ENCODE results near the gene SPATC1L. TPM values are rescaled to one million over a fixed set of nuclear protein-coding genes. Genes with fewer than 3 reads are reported as not detected.
"Not testable (repeated sequence)": the region's sequence is repeated elsewhere in the genome, so short reads cannot be mapped to it uniquely, and the experiment has no call there.

SPATC1L gene
- total RNA-seq, 3 donors from 2014 or later: 6.8 to 17.5 (median 10.6) TPM

DNA sequence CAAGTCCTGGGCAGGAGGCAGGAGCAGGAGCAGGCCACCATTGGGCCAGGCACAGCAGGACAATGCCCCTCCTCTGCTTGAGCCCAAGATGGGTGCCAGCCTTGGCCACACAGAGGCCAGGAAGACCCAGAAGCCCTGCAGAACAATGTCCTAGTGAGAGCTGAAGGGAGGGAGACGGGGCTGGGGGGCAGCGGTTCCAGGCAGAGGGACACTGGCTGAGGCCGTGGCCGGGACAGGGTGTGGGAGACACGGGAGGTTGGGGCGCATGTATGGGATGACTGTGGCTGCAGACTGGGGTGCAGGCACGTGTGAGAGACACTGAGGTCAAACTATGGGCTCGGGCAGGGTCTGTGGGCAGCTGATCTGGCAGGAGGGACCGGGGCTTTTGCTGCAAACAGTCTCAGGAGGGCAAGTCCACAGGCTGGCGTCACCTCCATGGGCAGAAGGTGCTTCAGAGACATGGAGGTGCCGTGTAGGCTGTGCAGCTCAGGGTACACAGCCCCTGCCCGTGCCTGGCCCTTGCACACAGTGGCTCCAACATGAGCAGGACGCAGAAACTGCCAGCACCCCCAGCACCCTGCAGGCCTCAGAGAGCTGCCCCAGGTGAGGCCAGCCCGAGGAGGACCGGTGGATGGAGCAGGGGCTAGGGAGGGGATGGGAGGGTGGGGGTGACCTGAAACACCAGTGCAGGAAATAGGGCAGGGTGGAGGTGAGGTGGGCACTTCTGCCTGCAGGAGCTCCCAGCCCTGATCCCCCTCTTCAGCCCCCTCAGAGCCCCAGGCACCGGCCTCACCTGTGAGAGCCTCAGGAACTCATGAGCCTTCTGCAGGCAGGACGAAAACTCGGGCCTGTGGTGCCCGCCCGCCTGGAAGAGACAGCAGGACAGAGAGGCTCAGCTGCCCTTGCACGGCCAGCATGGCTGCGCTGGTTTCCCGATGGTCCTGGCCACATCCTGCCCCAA is 24.8 kb upstream of the SPATC1L start:
- DNase-seq: no peak
- H3K9me3 Mint-ChIP-seq: no peaks in the 10 kb centered on the region
- ATAC-seq: no peak
- H3K4me3 Mint-ChIP-seq: no peak overlapping the region
- H3K36me3 Mint-ChIP-seq (ENCODE audit: insufficient read depth): peaks cover 11% of the 10 kb centered on the region
- no peaks in the 10 kb centered on the region for H3K27me3 Mint-ChIP-seq (ENCODE audit: low read depth)
- H3K4me1 Mint-ChIP-seq (ENCODE audit: low read depth): no peaks in the 10 kb centered on the region

DNA sequence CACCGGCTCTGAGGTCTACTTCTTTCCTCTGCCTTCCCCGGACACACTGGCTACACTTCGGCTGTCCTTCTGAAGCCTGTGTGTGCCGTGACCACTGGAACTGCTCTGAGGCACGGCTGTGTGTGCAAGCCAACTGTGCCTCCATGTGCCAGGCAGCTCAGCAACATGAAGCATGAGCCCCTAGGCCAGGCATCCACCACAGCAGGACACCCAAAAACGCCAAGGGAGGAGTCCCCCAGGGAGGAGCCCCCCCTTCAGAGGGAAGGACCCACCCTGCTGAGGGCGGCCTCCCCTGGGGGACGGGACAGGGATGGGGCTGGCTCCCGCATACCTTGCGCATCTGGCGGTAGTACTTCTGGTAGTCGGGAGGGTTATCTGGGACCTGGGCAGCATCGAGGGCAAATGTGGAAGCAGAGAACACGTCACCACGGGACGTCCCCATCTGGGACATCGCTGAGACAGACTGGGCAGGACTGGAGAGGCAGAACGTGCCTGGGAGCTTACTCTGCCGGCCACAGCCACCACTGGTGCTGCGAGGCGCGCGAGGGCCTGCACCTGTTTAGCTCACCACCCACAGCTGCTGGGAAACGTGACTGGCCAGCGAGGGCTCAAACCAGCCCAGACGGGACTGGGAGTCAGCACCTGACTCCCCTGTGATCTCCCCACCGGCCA is 23.8 kb upstream of the SPATC1L start:
- Mint-ChIP-seq H3K36me3 (ENCODE audit: insufficient read depth) (peaks cover 9% of the 10 kb centered on the region), H3K9me3 (no peaks in the 10 kb centered on the region), H3K4me1 (ENCODE audit: low read depth) (no peaks in the 10 kb centered on the region), H3K4me3 (no peak overlapping the region), H3K27me3 (ENCODE audit: low read depth) (no peaks in the 10 kb centered on the region)
- ATAC-seq (no peak), DNase-seq (no peak)

DNA sequence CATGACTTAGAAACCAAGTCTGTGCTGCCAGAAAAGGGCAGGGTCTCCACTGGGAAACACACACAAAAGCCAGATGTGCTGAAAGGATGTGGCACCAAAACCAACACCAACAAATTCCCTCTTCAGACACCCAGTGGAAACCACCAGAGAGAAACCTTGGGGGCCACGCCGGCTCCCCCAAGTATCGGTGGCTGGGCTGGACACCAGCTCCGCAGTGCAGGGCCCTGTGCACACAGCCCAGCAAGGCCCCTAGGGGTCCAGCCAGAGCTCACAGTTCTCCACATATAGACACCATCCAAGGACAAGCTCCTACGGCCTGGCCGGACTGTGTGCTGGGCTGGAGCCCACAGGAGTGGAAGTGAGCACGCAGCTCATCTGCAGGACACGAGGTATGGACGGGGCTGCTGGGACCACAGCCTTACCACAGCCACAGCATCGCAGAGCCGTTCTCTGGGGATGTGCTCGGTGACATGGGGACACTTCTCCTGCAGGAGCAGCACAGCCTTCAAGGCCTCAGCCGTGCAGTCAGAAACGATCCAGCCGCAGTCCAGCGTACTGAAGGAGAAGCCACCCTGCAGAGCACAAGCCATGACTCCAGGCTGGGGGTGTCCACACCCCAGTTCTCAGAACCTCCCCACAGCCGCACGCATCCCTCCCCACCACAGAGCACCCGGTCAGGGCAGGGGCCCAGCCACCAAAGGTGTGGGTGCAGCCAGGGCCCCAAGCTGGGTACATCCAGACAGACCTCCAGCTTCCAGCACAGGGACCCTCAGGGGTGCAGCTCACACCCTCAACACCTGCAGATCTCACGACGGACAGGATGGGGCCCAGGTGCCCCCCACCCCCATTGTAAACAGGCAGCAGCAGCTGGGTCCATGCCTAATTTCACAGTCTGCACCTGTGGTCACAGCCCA is 23.0 kb upstream of the SPATC1L start:
- no peaks in the 10 kb centered on the region for H3K9me3 Mint-ChIP-seq
- DNase-seq (no peak), ATAC-seq (no peak)
- H3K4me1 Mint-ChIP-seq (ENCODE audit: low read depth): no peaks in the 10 kb centered on the region
- peaks cover 9% of the 10 kb centered on the region for H3K36me3 Mint-ChIP-seq (ENCODE audit: insufficient read depth)
- H3K4me3 Mint-ChIP-seq: no peak overlapping the region
- H3K27me3 Mint-ChIP-seq (ENCODE audit: low read depth): no peaks in the 10 kb centered on the region

DNA sequence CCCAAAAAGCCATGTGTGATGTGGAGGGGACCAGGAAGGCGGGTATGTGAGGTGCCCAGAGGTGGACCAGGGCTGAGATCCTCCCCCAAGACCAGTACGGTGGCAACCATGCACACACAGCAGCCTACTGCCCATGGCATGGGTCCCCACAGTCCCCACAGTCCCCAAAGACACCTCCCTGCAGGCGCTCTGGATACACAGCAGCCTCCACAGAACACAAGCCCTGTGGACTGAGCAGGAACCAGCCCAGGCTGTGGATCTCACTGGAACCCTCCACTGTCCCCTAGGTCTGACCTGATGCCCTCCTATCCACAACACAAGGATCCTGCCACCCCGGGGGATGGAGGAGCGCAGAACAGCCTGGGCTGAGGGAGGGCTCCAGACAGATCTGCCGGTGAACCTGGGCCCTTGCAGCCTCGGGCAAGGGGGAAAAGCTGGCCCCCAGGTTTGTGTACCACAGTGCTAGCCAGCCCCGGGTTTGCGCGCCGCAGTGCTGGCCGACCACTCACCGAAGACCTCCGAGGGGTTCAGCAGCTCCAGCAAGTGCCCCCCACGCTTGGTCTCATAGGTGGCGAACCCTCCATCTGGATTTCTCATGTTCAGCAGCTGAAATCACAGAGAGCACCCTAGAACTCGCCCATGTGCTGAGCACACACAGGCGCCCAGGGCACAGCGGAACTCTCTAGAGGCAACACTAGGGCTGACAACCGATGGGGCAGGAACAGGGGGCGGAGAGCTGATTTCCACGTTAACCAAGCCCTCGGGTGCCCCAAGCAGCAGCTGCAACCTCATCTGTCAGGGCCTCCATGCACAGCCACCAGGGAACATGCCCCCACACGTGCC is 22.1 kb upstream of the SPATC1L start:
- H3K4me1 Mint-ChIP-seq (ENCODE audit: low read depth): no peaks in the 10 kb centered on the region
- DNase-seq (no peak), ATAC-seq (no peak)
- no peaks in the 10 kb centered on the region for H3K27me3 Mint-ChIP-seq (ENCODE audit: low read depth)
- no peak overlapping the region for H3K4me3 Mint-ChIP-seq
- H3K9me3 Mint-ChIP-seq: no peaks in the 10 kb centered on the region
- peaks cover 9% of the 10 kb centered on the region for H3K36me3 Mint-ChIP-seq (ENCODE audit: insufficient read depth)

DNA sequence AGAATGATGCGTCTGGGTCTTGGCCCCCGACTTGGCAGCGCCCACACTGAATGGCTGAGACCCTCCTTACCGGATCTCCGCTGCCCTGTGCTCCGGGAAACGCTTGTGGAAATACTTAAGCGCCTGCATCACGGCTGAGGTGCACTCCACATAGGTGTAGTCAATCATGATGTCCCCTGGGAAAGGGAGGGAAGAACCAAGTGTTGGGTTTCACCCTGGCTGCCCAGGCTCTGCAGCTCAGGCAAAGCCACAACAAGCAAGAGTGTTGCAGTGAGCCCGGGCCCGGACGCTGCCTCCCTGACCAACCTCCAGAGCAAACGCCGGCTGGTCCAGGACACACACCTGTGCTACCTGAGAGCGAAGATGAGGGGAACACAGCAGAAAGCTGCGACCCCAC is 21.5 kb upstream of the SPATC1L start:
- Mint-ChIP-seq H3K36me3 (ENCODE audit: insufficient read depth) (peaks cover 9% of the 10 kb centered on the region), H3K4me3 (no peak overlapping the region), H3K4me1 (ENCODE audit: low read depth) (no peaks in the 10 kb centered on the region), H3K27me3 (ENCODE audit: low read depth) (no peaks in the 10 kb centered on the region), H3K9me3 (no peaks in the 10 kb centered on the region)
- DNase-seq (no peak), ATAC-seq (no peak)

DNA sequence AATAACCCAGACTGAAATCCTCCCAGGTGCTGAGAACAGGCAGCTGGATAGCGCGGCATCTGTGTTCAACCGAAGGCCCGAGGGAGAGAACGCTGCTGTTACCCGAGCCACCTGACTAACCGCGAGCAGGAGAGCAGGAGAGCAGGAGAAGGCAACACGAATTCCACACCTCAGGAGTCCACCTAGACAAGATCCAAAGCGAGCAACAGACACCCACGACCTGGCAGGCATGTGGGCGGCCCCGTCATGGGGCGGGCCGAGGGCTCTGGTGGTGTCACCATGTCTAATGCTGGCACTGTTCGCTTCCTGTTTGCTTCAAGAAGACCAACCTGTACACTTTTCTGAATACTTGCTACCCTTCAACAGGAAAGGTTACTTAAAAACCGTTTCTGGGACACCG is 20.9 kb upstream of the SPATC1L start:
- peaks cover 13% of the 10 kb centered on the region for H3K36me3 Mint-ChIP-seq (ENCODE audit: insufficient read depth)
- H3K4me3 Mint-ChIP-seq: no peak overlapping the region
- H3K9me3 Mint-ChIP-seq: no peaks in the 10 kb centered on the region
- no peaks in the 10 kb centered on the region for H3K4me1 Mint-ChIP-seq (ENCODE audit: low read depth)
- no peaks in the 10 kb centered on the region for H3K27me3 Mint-ChIP-seq (ENCODE audit: low read depth)
- DNase-seq: no peak
- no peak for ATAC-seq

DNA sequence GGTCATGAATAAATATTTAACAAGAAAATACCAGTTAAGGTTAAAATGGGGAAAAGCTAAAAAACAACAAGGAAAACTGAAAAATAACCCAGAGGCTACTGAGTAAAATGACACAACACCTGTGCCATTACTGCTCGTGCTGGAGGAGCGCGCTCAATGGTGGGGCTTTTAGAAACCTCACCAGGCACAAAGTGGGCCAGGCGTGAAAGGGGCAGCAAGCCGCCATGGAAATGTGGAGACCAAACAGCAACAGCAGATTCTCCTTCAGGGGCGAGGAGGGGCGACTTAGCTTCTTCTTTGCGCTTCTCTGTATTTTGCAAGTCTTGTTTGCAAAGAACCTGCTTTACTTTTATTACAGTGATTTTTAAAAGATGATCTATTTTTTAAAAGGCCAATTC is 18.9 kb upstream of the SPATC1L start:
- ATAC-seq (no peak), DNase-seq (no peak)
- no peak overlapping the region for H3K4me3 Mint-ChIP-seq
- H3K4me1 Mint-ChIP-seq (ENCODE audit: low read depth): no peaks in the 10 kb centered on the region
- H3K36me3 Mint-ChIP-seq (ENCODE audit: insufficient read depth): peaks cover 29% of the 10 kb centered on the region
- H3K27me3 Mint-ChIP-seq (ENCODE audit: low read depth): no peaks in the 10 kb centered on the region
- no peaks in the 10 kb centered on the region for H3K9me3 Mint-ChIP-seq

DNA sequence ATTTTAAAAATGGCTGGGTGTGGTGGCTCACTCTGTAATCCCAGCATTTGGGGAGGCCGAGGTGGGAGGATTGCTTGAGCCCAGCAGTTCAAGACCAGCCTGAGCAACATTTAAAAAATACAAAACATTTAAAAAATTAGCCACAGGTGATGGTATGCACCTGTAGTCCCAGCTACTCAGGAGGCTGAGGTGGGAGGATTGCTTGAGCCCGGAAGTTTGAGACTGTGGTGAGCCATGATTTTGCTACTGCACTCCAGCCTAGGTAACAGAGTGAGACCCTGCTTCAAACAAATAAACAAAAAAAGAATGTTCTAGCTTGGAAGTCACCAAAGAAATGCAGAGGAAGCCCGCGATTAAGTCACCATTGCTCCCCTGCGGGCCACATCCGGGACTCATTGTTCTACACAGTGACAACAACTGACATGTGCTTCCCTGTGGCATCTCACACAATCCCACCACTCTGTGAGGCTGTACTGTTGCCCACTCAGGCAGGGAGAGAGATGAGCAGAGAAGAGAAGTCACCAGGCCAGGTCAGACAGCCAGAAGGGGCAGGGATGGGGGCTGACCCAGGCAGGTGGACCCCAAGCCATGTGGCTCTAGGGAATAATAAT is 18.4 kb upstream of the SPATC1L start:
- DNase-seq: no peak
- Mint-ChIP-seq H3K27me3 (ENCODE audit: low read depth) (no peaks in the 10 kb centered on the region), H3K36me3 (ENCODE audit: insufficient read depth) (peaks cover 30% of the 10 kb centered on the region), H3K4me3 (no peak overlapping the region), H3K9me3 (no peaks in the 10 kb centered on the region), H3K4me1 (ENCODE audit: low read depth) (no peaks in the 10 kb centered on the region)
- ATAC-seq: no peak

DNA sequence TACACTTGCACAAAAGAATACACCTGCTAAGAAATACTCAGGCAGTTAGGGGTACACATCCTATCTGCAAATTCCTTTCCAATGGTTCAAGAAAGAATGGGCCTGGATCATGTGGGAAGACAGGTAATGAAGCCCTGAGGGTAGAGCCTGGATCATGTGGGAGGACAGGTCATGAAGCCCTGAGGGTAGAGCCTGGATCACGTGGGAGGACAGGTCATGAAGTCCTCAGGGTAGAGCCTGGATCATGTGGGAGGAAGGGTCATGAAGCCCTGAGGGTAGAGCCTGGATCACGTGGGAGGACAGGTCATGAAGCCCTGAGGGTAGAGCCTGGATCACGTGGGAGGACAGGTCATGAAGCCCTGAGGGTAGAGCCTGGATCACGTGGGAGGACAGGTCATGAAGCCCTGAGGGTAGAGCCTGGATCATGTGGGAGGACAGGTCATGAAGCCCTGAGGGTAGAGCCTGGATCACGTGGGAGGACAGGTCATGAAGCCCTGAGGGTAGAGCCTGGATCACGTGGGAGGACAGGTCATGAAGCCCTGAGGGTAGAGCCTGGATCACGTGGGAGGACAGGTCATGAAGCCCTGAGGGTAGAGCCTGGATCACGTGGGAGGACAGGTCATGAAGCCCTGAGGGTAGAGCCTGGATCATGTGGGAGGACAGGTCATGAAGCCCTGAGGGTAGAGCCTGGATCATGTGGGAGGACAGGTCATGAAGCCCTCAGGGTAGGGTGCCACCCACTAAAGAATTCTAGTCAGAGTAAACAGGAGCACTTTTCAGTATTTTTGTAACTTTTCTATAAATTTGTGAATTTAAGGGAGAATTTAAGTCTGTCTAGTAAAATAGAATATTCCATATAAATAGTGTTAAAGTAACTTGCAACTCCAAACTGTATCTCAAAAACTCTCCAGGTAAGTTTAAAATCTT is 16.9 kb upstream of the SPATC1L start:
- peaks cover 33% of the 10 kb centered on the region for H3K36me3 Mint-ChIP-seq (ENCODE audit: insufficient read depth)
- H3K9me3 Mint-ChIP-seq; H3K4me3 Mint-ChIP-seq; ATAC-seq; H3K4me1 Mint-ChIP-seq (ENCODE audit: low read depth); H3K27me3 Mint-ChIP-seq (ENCODE audit: low read depth); DNase-seq: not testable (repeated sequence)

DNA sequence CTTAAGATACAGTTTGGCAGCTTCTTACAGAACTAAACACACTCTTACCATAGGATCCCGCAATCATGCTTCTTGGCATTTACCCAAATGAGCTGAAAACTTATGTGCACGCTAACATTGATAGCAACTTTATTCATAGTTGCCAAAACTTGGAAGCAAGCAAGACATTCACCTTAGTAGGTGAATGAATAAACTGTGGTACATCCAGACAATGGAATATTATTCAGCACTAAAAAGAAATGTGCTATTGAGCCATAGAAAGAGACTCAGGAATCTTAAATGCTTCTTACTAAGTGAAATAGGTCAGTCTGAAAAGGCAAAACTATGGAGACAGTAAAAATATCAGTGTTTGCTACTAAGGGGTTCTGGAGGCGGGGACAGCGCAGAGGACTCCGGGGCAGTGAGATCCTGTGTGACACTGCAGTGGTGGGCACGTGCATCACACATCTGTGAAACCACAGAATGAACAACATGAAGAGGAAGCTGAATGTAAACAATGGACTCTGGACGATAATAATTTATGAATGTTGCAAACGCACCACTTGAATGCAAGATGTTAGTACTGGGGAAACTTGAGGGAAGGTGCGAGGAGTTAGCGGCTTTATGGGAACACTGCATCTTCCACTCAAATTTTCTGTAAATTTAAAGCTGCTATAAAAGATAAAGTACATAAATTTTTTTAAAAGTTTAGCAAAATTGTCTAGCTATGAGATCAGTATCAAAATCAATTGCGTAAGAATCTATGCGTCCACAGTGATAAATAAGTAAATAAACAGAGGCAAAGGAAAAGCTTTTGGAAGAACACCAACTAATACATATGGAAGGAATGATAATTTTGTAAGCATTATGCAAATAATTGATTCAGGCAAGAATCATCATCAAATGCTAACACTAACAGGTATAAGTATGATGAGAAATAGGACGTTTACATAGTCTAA is 15.4 kb upstream of the SPATC1L start:
- no peaks in the 10 kb centered on the region for H3K4me1 Mint-ChIP-seq (ENCODE audit: low read depth)
- peaks cover 26% of the 10 kb centered on the region for H3K36me3 Mint-ChIP-seq (ENCODE audit: insufficient read depth)
- ATAC-seq: no peak
- no peaks in the 10 kb centered on the region for H3K9me3 Mint-ChIP-seq
- H3K27me3 Mint-ChIP-seq (ENCODE audit: low read depth): no peaks in the 10 kb centered on the region
- H3K4me3 Mint-ChIP-seq: no peak overlapping the region
- no peak for DNase-seq

DNA sequence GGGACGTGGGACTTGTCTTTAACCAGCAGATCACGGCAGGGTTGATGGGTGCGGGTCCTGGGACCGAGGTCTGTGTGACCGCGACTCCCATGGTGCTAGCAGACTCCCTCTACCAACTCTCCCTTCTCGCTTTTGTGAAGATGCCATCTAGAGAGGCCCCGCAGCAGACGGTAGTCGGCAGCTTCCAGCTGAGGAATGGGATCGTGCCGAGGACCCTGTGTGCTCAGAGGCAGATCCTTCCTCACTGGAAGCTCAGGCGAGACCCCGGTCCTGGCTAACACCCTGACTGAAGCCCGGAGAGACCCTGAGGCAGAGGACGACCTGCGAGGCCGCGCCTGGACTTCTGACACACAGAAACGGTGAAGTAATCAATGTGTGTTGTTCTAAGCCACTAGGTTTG is 12.5 kb upstream of the SPATC1L start:
- DNase-seq (no peak), ATAC-seq (no peak)
- Mint-ChIP-seq H3K4me3 (no peak overlapping the region), H3K27me3 (ENCODE audit: low read depth) (no peaks in the 10 kb centered on the region), H3K9me3 (no peaks in the 10 kb centered on the region), H3K4me1 (ENCODE audit: low read depth) (no peaks in the 10 kb centered on the region), H3K36me3 (ENCODE audit: insufficient read depth) (peaks cover 26% of the 10 kb centered on the region)
